GM19238 (cell line): ENCODE results near the gene CARD11.
"Not testable (repeated sequence)": the region's sequence is repeated elsewhere in the genome, so short reads cannot be mapped to it uniquely, and the experiment has no call there.

Experiments used
- DNase-seq: peaks from one replicate; pipeline ENCODE4 v3.0.0; 2011; ENCODE audit warnings: low spot score; ENCODE audit not compliant: insufficient read length

CARD11 gene

GRCh38 chr7:3065724-3066143 is 22.1 kb upstream of the CARD11 start:
- DNase-seq: peak; percentile 37

GRCh38 chr7:3064067-3064466 is 20.4 kb upstream of the CARD11 start:
- DNase-seq: no peak

GRCh38 chr7:3063016-3063753 is 19.5 kb upstream of the CARD11 start:
- DNase-seq: peak; percentile 60

- DNase-seq: no peak
Observed at GRCh38 chr7:3057066-3057420, 13.4 kb upstream of the CARD11 start.

- DNase-seq: no peak
Observed at GRCh38 chr7:3056234-3057065, 12.8 kb upstream of the CARD11 start.

GRCh38 chr7:3055626-3056025 is 12.0 kb upstream of the CARD11 start:
- no peak for DNase-seq

- DNase-seq: peak; percentile 74
Observed at GRCh38 chr7:3042861-3043489, 692 bp downstream of the CARD11 start.

GRCh38 chr7:3041986-3042675 is 1.5 kb downstream of the CARD11 start:
- no peak for DNase-seq

- DNase-seq: no peak
Observed at GRCh38 chr7:3039787-3040186, 3.9 kb downstream of the CARD11 start.

GRCh38 chr7:3038011-3038410 is 5.7 kb downstream of the CARD11 start:
- DNase-seq: not testable (repeated sequence)

- no peak for DNase-seq
Observed at GRCh38 chr7:3037259-3037658, 6.4 kb downstream of the CARD11 start.

GRCh38 chr7:3034591-3035150 is 9.0 kb downstream of the CARD11 start:
- no peak for DNase-seq

- no peak for DNase-seq
Observed at GRCh38 chr7:3033581-3033980, 10.1 kb downstream of the CARD11 start.

GRCh38 chr7:3033136-3033535 is 10.5 kb downstream of the CARD11 start:
- no peak for DNase-seq

GRCh38 chr7:3032256-3032655 is 11.4 kb downstream of the CARD11 start:
- DNase-seq: no peak

- no peak for DNase-seq
Observed at GRCh38 chr7:3029138-3029537, 14.5 kb downstream of the CARD11 start.

GRCh38 chr7:3028758-3029093 is 14.9 kb downstream of the CARD11 start:
- DNase-seq: no peak

GRCh38 chr7:3028071-3028757 is 15.5 kb downstream of the CARD11 start:
- no peak for DNase-seq

- DNase-seq: no peak
Observed at GRCh38 chr7:3027005-3027845, 16.4 kb downstream of the CARD11 start.

GRCh38 chr7:3025616-3026015 is 18.1 kb downstream of the CARD11 start:
- no peak for DNase-seq
